MCF 10A (cell line): ENCODE data around the gene FCN2. TPM values are rescaled to one million over a fixed set of nuclear protein-coding genes. Genes with fewer than 3 reads are reported as not detected.

Experiments used
- Bru-seq: library from RNA; stranded (reverse); fragments of 400-500 nt; gene quantifications from one replicate; lab custom pipeline; 2021; lab: Mats Ljungman, UMichigan
- BruChase-seq, 2 experiments: library from RNA; stranded (reverse); fragments of 400-500 nt; gene quantifications; one replicate each; lab custom pipeline; 2021; lab: Mats Ljungman, UMichigan
- BruUV-seq: library from RNA; stranded (reverse); fragments of 400-500 nt; replicated peaks from 2 replicates; lab custom pipeline; 2021; lab: Mats Ljungman, UMichigan
- CTCF ChIA-PET: fragments of 300-600 bp; sonication (Branson Sonifier 250); formaldehyde crosslinking; extraction: SDS; loops from one replicate; lab custom pipeline; 2021; ENCODE audit warnings: antibody characterized with exemption, inconsistent platforms; lab: Yijun Ruan, JAX
- POLR2A ChIA-PET: fragments of 300-600, 350-650 bp; sonication (Branson Sonifier 250); formaldehyde crosslinking; extraction: SDS; loops from one replicate; lab custom pipeline; 2020; ENCODE audit warnings: antibody characterized with exemption, inconsistent platforms; lab: Yijun Ruan, JAX
- DNase-seq: peaks from one replicate; pipeline ENCODE4 v3.0.0-alpha.2; 2018; ENCODE audit not compliant: unreplicated experiment
- H3K27ac Mint-ChIP-seq: one replicate; pipeline ENCODE4 v1.8.0; 2022; ENCODE audit warnings: mild to moderate bottlenecking, low read depth, mixed read lengths; ENCODE audit not compliant: unreplicated experiment
- H3K27me3 Mint-ChIP-seq: one replicate; pipeline ENCODE4 v1.8.0; 2022; ENCODE audit warnings: mixed read lengths; ENCODE audit not compliant: insufficient read depth, unreplicated experiment
- H3K36me3 Mint-ChIP-seq: one replicate; pipeline ENCODE4 v1.8.0; 2022; ENCODE audit warnings: mild to moderate bottlenecking, moderate library complexity, mixed read lengths; ENCODE audit not compliant: insufficient read depth, unreplicated experiment
- H3K4me1 Mint-ChIP-seq: one replicate; pipeline ENCODE4 v1.8.0; 2022; ENCODE audit warnings: mixed read lengths; ENCODE audit not compliant: insufficient read depth, unreplicated experiment
- H3K4me3 Mint-ChIP-seq: one replicate; pipeline ENCODE4 v1.8.0; 2022; ENCODE audit warnings: mild to moderate bottlenecking, moderate library complexity, mixed read lengths; ENCODE audit not compliant: unreplicated experiment
- H3K9me3 Mint-ChIP-seq: one replicate; pipeline ENCODE4 v1.8.0; 2022; ENCODE audit warnings: mixed read lengths; ENCODE audit not compliant: unreplicated experiment
- CTCF ChIP-seq: fragments of 200-600 bp; IDR thresholded peaks from one replicate; pipeline ENCODE4 v1.8.0; 2022; ENCODE audit warnings: antibody characterized with exemption, mild to moderate bottlenecking; ENCODE audit not compliant: unreplicated experiment
- intact Hi-C: fragments of 100-400 bp; cut with micrococcal nuclease; formaldehyde crosslinking; loops from 2 replicates; pipeline ENCODE4 v1.14.1; 2022
- long read RNA-seq: library from polyadenylated mRNA; stranded (forward); transcript quantifications from one replicate; pipeline ENCODE4 v2.0.0, GENCODE V29; 2022
- total RNA-seq: library from RNA; stranded (reverse); gene quantifications from 2 replicates; pipeline ENCODE4 v1.2.3, GENCODE V29; 2022

Gene FCN2
- total RNA-seq (not detected in 2 replicates), Bru-seq, nascent RNA (not detected), BruChase-seq, experiment 1, labeled RNA remaining after a 6-hour chase (not detected), BruChase-seq, experiment 2, labeled RNA remaining after a 2-hour chase (not detected)
- long read RNA-seq: 0 reads

DNA sequence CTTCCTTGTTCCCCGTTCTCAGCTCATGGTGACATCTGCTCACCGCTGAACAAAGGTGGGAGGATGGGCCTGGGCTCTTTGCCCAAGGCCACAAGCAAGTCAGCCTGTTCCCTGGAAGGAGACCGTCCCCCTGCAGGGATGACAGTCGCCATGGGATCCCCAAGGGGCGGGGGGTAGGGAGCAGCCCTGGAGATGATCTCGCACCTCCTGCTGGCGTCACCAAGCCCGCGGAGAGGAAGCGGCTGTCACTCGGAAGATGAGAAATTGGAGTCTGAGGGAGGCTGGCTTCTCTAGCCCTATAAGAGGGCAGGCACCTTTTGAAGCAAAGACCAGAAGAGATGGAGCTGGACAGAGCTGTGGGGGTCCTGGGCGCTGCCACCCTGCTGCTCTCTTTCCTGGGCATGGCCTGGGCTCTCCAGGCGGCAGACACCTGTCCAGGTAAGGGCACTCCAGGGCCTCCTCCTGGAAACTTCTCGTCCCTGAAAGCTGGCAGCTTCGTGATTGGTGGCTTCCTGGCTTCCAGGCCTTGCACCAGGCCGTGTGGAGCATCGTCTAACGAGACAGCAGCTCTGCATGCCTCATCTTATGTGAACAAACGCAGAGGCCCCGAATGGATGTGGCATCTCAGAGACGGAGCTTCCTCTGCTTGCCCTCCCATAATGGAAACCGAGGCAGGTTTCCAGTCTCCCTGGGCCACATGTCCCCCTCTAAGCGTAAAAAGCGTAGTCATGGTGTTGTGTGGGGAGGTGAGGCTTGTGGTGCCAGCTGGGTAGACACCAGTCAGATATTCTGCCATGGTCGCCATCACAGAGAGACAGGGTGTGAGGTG, at the start of gene FCN2:
TSS of gene FCN2 (plus strand) at position 327 of the 829 bp plus-strand sequence. CDS start at position 339, 12 bp downstream.
- BruUV-seq: no TSS peak
- Mint-ChIP-seq H3K27me3 (peaks cover 65% of the 10 kb centered on the region), H3K27ac (no peak within 1 kb of the TSS), H3K9me3 (no peaks in the 10 kb centered on the region), H3K4me3 (no peak within 1 kb of the TSS), H3K36me3 (no peaks in the 10 kb centered on the region), H3K4me1 (no peaks in the 10 kb centered on the region)
- DNase-seq: no peak
- intact Hi-C loops: no loop called here
- POLR2A ChIA-PET: no interaction called here
- CTCF ChIA-PET: interaction anchor here (0.6 to 0.7 kb wide), 2 partner anchors 184 to 918 kb away, joined by 3 to 5 read pairs; no protein-coding TSS in a partner anchor
- no peak for TF ChIP-seq CTCF

DNA sequence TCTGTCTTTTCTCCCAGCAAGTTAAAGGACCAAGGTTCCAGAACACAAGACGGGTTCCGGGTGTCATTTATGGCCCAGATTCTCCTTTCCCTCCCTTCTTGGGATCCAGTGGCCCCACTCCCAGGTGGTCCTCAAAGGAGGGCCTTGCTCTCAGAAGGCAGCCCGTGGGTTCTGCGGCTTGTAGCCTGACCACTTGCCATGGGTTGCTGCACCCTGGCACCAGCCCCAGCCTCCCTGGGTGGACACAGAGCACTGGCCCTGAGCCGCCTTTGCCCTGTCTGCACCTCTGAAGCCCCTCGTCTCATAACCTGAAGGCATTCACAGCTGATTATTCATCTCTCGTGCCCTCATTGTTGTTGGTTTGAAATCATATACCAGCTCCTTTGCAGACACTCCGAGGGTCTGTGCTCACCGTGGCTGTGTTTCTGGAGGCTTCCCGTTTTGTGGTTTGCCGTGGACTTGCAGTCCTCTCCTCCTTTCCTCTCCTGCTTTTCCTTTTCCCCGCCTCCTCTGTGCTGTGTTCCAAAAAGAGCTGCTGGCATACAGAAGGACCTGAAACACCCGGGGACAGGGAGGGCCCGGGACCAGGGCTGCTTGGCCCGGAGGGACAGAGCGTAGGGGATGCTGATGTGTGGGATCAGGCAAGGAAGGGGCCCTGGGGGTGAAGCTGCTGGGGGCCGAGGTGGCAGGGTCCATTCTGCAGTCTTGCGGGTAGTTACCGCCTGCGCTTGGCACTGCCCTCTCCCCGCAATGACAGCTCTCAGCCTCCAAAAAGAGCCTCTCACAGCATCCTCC, 49.5 kb upstream of the FCN2 start:
- no TSS peak for BruUV-seq
- Mint-ChIP-seq H3K4me3 (no peak overlapping the region), H3K36me3 (no peaks in the 10 kb centered on the region), H3K27ac (no peak overlapping the region), H3K4me1 (no peaks in the 10 kb centered on the region), H3K9me3 (no peaks in the 10 kb centered on the region), H3K27me3 (peaks cover 29% of the 10 kb centered on the region)
- intact Hi-C loops: no loop called here
- CTCF ChIA-PET: interaction anchor here (0.7 kb wide), 1 partner anchor 131 kb away, joined by 3 read pairs; no protein-coding TSS in a partner anchor
- POLR2A ChIA-PET: interaction anchor here (0.5 kb wide), 1 partner anchor 99 kb away, joined by 3 read pairs; no protein-coding TSS in a partner anchor
- no peak for TF ChIP-seq CTCF
- DNase-seq: no peak

DNA sequence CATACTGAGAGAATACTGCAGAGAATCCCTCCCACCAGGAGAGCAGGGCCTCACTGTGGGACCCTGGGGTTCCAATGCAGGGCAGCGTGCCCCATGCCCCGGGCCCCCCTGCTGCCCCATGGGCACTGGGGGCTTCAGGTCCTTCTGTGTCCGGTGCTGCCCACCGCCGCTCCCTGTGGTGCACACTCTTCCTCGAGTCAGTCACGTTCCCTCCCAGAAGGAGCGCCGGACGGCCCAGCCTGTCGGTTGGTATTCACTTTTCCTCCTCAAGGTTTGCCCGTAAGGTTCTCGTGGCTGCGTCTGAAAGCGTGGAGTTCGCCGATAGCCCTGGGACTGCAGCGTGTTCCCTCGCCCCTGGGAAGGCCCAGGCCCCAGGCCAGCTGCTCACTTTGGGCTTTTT, 48.1 kb upstream of the FCN2 start:
- no peak overlapping the region for H3K27ac Mint-ChIP-seq
- CTCF ChIA-PET: no interaction called here
- TF ChIP-seq CTCF: no peak
- H3K9me3 Mint-ChIP-seq: no peaks in the 10 kb centered on the region
- H3K4me1 Mint-ChIP-seq: no peaks in the 10 kb centered on the region
- H3K27me3 Mint-ChIP-seq: peaks cover 20% of the 10 kb centered on the region
- no peaks in the 10 kb centered on the region for H3K36me3 Mint-ChIP-seq
- DNase-seq: no peak
- POLR2A ChIA-PET: no interaction called here
- intact Hi-C loops: no loop called here
- BruUV-seq: no TSS peak
- no peak overlapping the region for H3K4me3 Mint-ChIP-seq
